Choroid plexus epithelial cell (primary cell): ENCODE results near the gene FFAR2.
A peak's percentile ranks its signal among the peaks of the same experiment; 100 is the strongest.

Source experiments
- DNase-seq: peaks from one replicate; pipeline ENCODE4 v3.0.0-alpha.2; 2010; ENCODE audit warnings: low read depth
- H3K4me3 ChIP-seq: 2 replicates; pipeline ENCODE4 v1.5.1; 2011; ENCODE audit warnings: low read depth, mild to moderate bottlenecking, control low read depth, low read length, moderate library complexity
- TF ChIP-seq, protein P1 (sequence below): conservative IDR thresholded peaks from 2 replicates; pipeline ENCODE4 v1.5.1; 2011; ENCODE audit warnings: low read depth, mild to moderate bottlenecking, control low read depth, inconsistent platforms, low read length, moderate library complexity

Gene FFAR2

GRCh38 chr19:35436477-35437405 lies 11.3 kb upstream of the FFAR2 start:
- TF ChIP-seq, protein P1, sequence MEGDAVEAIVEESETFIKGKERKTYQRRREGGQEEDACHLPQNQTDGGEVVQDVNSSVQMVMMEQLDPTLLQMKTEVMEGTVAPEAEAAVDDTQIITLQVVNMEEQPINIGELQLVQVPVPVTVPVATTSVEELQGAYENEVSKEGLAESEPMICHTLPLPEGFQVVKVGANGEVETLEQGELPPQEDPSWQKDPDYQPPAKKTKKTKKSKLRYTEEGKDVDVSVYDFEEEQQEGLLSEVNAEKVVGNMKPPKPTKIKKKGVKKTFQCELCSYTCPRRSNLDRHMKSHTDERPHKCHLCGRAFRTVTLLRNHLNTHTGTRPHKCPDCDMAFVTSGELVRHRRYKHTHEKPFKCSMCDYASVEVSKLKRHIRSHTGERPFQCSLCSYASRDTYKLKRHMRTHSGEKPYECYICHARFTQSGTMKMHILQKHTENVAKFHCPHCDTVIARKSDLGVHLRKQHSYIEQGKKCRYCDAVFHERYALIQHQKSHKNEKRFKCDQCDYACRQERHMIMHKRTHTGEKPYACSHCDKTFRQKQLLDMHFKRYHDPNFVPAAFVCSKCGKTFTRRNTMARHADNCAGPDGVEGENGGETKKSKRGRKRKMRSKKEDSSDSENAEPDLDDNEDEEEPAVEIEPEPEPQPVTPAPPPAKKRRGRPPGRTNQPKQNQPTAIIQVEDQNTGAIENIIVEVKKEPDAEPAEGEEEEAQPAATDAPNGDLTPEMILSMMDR = no peak
- no peak overlapping the region for H3K4me3 ChIP-seq
- peak; percentile 40 for DNase-seq

- TF ChIP-seq, protein P1 = no peak
- no peak overlapping the region for H3K4me3 ChIP-seq
- no peak for DNase-seq
Measured at GRCh38 chr19:35437406-35437951, 10.6 kb upstream of the FFAR2 start.

GRCh38 chr19:35438096-35438495 lies 10.0 kb upstream of the FFAR2 start:
- H3K4me3 ChIP-seq = no peak overlapping the region
- no peak for DNase-seq
- TF ChIP-seq, protein P1 = no peak

DNA sequence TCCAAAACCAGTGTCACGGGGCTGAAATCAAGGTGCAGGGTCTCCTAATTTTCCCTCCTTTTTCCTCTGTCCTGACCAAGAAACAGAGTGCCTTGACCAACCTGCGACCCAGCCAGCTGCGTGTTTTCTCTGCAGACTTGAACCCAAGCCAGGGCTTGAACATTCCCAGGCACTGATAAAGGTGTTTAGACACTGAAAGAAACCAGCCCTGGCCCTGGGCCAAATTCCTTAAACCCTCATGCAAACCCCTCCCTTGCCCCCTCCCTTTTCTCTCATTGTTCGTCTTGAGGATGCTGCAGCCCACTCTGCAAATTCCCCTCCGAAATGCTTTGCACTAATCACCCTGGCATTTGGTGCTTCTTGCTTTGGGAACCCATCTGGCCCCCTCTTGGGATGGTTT lies 9.5 kb upstream of the FFAR2 start:
- TF ChIP-seq, protein P1 = no peak
- DNase-seq = no peak
- no peak overlapping the region for H3K4me3 ChIP-seq

GRCh38 chr19:35439921-35440320 lies 8.1 kb upstream of the FFAR2 start:
- TF ChIP-seq, protein P1 = no peak
- H3K4me3 ChIP-seq = no peak overlapping the region
- no peak for DNase-seq

- no peak for DNase-seq
- TF ChIP-seq, protein P1 = no peak
- H3K4me3 ChIP-seq = no peak overlapping the region
Measured at GRCh38 chr19:35442091-35442490, 6.0 kb upstream of the FFAR2 start.
